GM15510 (cell line): ENCODE measurements around the gene BTBD2.

Experiments used
- POLR2A ChIP-seq: IDR thresholded peaks from 3 replicates; pipeline ENCODE4 v1.6.1; 2011; ENCODE audit warnings: borderline replicate concordance; ENCODE audit not compliant: insufficient read length; ENCODE audit errors: extremely low read depth

BTBD2 gene

GRCh38 chr19:1956122-1956494, 59.4 kb downstream of the BTBD2 start:
- no peak for TF ChIP-seq POLR2A

DNA sequence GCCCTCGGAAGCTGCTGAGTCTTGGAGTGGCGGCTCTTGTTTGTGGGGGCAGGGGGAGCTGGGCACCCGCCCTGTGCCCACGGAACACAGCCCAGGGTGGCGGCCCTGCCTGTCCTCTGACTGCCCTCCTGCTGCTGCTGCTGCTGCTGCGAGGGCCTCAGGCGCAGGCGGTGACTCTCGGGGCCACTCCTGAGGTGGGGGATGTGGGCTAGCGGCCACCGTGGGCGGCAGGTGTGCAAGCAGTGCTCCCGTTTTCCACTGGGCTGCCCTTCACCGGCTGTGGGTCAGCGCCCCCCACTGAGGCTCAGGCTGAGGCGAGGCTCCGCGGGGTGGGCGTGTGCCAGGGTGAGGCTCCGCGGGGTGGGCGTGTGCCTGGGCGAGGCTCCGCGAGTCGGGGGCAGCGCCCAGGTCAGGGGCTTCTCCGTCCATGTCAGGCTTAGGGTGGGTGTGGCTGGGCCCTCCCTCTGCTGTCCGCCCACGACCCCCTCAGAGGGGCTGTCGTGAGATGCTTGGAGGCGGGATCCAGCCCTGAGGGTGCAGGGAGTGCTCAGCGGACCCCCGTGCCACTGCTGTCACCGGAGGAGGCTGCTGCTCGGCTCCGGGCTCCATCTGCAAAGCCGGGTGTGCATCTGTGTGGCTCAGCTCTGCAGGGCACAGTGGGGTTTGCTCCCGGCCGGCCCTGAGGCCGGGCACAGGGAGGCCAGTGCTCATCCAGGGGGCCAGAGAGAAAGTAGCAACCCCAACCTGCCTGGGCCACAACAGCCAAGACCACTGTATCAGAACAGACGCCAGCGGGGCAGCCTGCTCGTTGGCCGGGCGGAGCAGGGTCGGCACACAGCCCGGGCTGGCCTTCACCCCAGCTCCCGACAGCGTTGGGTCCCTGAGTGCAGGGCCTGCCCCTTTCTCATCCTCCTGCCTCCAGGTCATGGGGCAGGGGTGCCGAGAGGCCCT, 60.1 kb downstream of the BTBD2 start:
- TF ChIP-seq POLR2A, result no peak

DNA sequence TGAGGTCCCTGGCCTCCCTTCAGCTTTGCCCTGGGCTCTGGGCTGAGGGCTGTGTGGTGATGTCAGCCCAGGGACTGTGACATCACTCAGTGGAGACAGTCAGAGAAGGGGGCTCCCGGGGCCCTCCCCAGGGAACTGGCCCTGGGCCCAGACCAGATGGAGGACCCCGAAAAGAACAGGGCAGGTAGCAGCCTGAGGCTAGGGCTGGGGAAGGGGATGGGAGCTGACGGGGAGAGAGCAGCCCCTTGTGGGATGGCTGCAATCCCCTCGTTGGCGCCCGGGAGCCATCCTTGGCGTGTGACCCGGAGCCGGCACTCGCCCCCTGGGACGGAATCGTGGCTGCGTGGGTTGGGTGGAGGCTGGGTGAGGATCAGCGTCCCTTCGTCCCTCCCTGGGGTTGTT, 61.0 kb downstream of the BTBD2 start:
- no peak for TF ChIP-seq POLR2A

DNA sequence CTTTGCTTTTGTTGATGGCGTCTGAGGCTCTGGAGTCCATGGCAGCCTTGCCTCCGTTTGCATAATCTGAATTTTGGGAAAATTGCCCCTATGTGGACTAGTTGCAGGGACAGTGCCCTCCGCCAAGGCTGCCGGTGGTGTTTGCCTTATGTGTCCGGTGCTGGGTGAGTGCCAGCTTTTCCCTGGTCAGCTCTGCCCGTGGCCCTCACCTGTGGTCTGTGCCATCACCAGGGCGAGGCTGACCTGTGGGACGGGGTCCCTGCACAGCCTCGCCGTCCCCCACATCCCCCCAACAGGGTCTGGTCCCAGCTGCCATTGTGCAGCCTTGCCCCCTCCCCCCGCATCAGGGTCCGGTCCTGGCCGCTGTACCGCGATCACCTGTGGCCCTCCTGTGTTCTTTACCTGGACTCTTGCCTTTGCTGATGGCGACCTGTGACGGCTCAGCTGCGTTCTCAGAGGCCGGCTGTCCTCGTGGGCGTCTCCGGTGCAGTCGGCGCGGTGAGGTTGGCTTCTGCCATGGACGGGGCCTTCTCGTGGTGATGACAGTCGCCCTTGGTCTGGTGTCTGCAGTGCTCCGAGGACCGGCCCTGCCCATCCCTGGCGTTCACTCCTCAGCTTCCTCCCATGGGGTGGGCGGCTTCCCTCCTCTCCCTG, 61.9 kb downstream of the BTBD2 start:
- no peak for TF ChIP-seq POLR2A

DNA sequence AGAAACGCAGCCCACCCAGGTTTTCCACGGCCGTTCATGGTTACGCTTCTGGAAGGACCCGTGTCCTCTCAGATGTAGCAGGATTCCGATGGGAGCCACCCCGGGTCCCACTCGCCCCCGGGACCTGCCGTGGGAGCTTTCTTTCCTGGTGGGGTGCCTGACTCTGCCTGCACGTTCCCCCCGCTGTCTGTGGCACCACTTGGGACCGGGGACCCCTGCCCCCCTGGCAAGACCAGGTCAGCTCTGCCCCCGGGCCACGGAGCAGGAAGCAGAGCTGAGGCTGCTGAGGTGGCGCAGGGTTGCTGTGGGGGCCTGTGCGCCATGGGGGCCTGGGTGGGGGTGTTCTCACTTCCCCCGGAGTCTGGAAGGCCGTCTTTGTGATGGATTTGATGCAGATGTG, 62.5 kb downstream of the BTBD2 start:
- TF ChIP-seq POLR2A, result no peak

GRCh38 chr19:1952635-1953034, 62.9 kb downstream of the BTBD2 start:
- no peak for TF ChIP-seq POLR2A

DNA sequence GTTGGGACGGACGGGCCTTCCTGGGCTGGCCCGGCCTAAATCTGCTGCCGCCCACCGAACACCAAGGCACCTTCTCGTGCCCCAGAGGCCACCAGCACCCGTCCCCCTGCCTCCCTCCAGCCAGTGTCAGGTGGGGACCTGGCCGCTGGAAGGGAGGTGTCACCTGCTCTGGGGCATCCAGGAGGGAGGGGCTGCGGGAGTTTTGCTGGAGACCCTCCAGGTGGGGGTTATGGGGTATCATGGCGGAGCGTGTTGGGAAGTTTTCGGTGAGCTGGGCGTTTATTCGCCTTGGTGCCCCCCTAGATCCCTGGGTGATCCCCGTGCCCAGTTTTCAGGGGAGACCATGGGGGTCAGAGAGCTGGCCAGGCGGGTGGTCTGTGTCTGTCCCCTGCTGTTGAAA, 64.9 kb downstream of the BTBD2 start:
- TF ChIP-seq POLR2A, result no peak

- no peak for TF ChIP-seq POLR2A
Observed at GRCh38 chr19:1949304-1950101, 66.0 kb downstream of the BTBD2 start.

GRCh38 chr19:1947651-1948209, 67.8 kb downstream of the BTBD2 start:
- no peak for TF ChIP-seq POLR2A

- no peak for TF ChIP-seq POLR2A
Observed at GRCh38 chr19:1945899-1946298, 69.6 kb downstream of the BTBD2 start.

GRCh38 chr19:1944916-1945561, 70.5 kb downstream of the BTBD2 start:
- TF ChIP-seq POLR2A, result no peak

DNA sequence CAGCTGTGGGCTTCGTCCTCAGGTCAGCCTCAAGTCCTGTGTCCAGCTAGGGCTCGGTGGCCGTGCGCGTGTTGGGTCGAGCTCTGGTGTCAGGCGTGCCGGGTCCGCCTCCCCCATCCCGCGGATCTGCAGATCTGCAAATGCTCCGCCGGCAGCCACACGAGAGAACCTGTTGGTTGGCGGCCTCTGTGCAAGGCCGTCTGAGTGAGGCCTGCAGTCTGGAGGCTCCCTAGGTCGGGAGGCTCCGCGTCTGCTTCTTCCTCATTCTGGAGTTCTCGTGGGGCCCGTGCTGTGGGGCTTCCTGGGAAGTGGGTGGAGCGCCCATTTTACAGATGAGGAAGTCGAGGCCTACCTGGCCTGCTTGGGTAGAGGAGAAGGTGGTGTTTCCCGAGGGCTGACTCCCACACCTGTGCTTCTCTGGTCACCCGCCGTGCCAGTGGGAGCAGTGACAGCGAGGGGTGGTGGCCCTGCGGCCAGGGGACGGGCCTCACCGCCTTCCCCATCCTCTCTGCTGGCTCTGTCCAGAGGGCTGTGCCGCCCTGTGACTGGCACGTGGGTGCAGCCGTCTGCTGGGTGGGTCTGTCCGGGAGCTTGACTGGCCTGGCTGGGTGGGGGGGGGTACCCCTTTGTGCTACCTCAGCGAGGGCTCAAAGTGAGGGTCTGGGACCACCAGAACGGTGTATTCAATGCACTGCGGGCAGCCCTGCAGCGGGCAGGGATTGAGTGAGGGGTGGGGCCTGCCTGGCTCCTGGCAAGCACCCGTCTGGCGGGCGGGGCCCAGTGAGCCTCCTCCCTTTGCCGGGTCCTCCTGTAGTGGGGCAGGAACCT, 71.2 kb downstream of the BTBD2 start:
- no peak for TF ChIP-seq POLR2A

- no peak for TF ChIP-seq POLR2A
Observed at GRCh38 chr19:1943661-1944087, 71.8 kb downstream of the BTBD2 start.
